Ureter (tissue), 1 donor: ENCODE data around the gene RBBP4. TPM values are rescaled to one million over a fixed set of nuclear protein-coding genes. Genes with fewer than 3 reads are reported as not detected.
A peak's percentile ranks its signal among the peaks of the same experiment; 100 is the strongest.
"Not testable (repeated sequence)": the region's sequence is repeated elsewhere in the genome, so short reads cannot be mapped to it uniquely, and the experiment has no call there.

Experiments
- DNase-seq: peaks from one replicate; pipeline ENCODE4 v3.0.0-alpha.2; 2020; ENCODE audit warnings: low spot score
- total RNA-seq: library from RNA; stranded (reverse); gene quantifications from one replicate; pipeline ENCODE4 v1.2.4, GENCODE V29; 2023
- donor health status: DM: yes; HTN: yes; CAD: no.

Gene RBBP4
- total RNA-seq = 213 TPM

GRCh38 chr1:32650752-32651460 is at the start of gene RBBP4:
TSS of gene RBBP4 (plus strand) at chr1:32651208. CDS start at chr1:32651307, 99 bp downstream.
- DNase-seq = peak; percentile 98

- DNase-seq = no peak
Observed at GRCh38 chr1:32605711-32606424, 45.1 kb upstream of the RBBP4 start.

GRCh38 chr1:32606565-32607371 is 44.2 kb upstream of the RBBP4 start:
- no peak for DNase-seq

- no peak for DNase-seq
Observed at GRCh38 chr1:32609180-32609579, 41.8 kb upstream of the RBBP4 start.

GRCh38 chr1:32611859-32612188 is 39.2 kb upstream of the RBBP4 start:
- DNase-seq = no peak

GRCh38 chr1:32612189-32612881 is 38.7 kb upstream of the RBBP4 start:
- DNase-seq = peak; percentile 81

GRCh38 chr1:32613472-32613871 is 37.5 kb upstream of the RBBP4 start:
- DNase-seq = no peak

GRCh38 chr1:32618673-32619221 is 32.3 kb upstream of the RBBP4 start:
- no peak for DNase-seq

- no peak for DNase-seq
Observed at GRCh38 chr1:32619701-32620485, 31.1 kb upstream of the RBBP4 start.

- no peak for DNase-seq
Observed at GRCh38 chr1:32622205-32622604, 28.8 kb upstream of the RBBP4 start.

- DNase-seq = no peak
Observed at GRCh38 chr1:32622806-32623681, 28.0 kb upstream of the RBBP4 start.

GRCh38 chr1:32623775-32624174 is 27.2 kb upstream of the RBBP4 start:
- no peak for DNase-seq

- no peak for DNase-seq
Observed at GRCh38 chr1:32626176-32626575, 24.8 kb upstream of the RBBP4 start.

GRCh38 chr1:32627596-32628162 is 23.3 kb upstream of the RBBP4 start:
- no peak for DNase-seq

- DNase-seq = not testable (repeated sequence)
Observed at GRCh38 chr1:32630173-32630572, 20.8 kb upstream of the RBBP4 start.

- no peak for DNase-seq
Observed at GRCh38 chr1:32632829-32633228, 18.2 kb upstream of the RBBP4 start.

GRCh38 chr1:32635508-32636277 is 15.3 kb upstream of the RBBP4 start:
- DNase-seq = no peak

GRCh38 chr1:32636914-32637645 is 13.9 kb upstream of the RBBP4 start:
- no peak for DNase-seq
